H1 (cell line): ENCODE measurements around the gene GADL1. TPM values are rescaled to one million over a fixed set of nuclear protein-coding genes. Genes with fewer than 3 reads are reported as not detected.

Experiments used
- NRF1 ChIP-seq: IDR thresholded peaks from 2 replicates; pipeline ENCODE4 v1.6.1; 2011; ENCODE audit warnings: mild to moderate bottlenecking, low read depth, low read length, improper control_type of control experiment
- SP1 ChIP-seq: IDR thresholded peaks from 2 replicates; pipeline ENCODE4 v1.6.1; 2011; ENCODE audit warnings: low read depth, low read length
- polyA plus RNA-seq, 7 experiments: library from polyadenylated mRNA; depleted of rRNA in 3 of 7; stranded (reverse) in 5 of 7; unstranded in 2 of 7; fragments of >200 nt in 5 of 7; fragments of 200-250 nt in 2 of 7; gene quantifications; 1 replicate in 5 of 7; 2 replicates in 1 of 7; 4 replicates in 1 of 7; pipeline versions ENCODE4 v1.2.1 to v1.2.3, GENCODE V29; 2011 to 2013; ENCODE audit warnings: missing spikeins in 2 of 7, mixed read lengths in 2 of 7
- total RNA-seq: library from RNA; stranded (reverse); fragmentation: NEBNext Ultra II Directional; extraction: Animal tissue kit (Norgen Biotek cat#: 25700); gene quantifications from 2 replicates; pipeline ENCODE4 v1.2.1, GENCODE V29; 2021
- TF ChIP-seq, protein P1 (sequence below): fragments of 300-600 bp; sonication (generic); IDR thresholded peaks from 2 replicates; pipeline ENCODE4 v1.7.1; 2012; ENCODE audit warnings: low read length, moderate library complexity, mild to moderate bottlenecking, inconsistent platforms; ENCODE audit not compliant: insufficient replicate concordance

GADL1 gene
- total and polyA plus RNA-seq, 2 of the 8 experiments (the other 6 are each of a cell fraction or from before 2014, with no cell fraction given): 0.03 to 0.30 TPM

DNA sequence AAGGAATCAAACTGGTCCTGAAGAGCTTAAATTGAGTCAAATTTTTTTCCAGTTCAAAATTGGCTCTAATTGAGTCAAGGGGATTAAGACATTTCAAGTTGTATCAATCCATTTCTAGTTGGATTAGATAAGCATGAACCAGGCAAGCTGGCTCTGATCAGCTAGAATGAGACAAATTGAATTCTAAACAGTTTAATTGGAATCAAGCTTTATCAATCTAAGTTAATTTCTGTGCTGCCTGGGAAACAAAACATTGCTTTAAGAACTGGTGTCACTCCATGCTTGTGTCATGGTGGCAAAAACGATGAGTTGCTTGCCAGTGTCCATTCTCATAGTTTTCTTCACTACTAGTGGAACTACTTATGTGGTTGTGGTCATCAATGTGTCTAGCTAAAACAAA is 171.2 kb downstream of the GADL1 start (continued):
- TF ChIP-seq, protein P1, sequence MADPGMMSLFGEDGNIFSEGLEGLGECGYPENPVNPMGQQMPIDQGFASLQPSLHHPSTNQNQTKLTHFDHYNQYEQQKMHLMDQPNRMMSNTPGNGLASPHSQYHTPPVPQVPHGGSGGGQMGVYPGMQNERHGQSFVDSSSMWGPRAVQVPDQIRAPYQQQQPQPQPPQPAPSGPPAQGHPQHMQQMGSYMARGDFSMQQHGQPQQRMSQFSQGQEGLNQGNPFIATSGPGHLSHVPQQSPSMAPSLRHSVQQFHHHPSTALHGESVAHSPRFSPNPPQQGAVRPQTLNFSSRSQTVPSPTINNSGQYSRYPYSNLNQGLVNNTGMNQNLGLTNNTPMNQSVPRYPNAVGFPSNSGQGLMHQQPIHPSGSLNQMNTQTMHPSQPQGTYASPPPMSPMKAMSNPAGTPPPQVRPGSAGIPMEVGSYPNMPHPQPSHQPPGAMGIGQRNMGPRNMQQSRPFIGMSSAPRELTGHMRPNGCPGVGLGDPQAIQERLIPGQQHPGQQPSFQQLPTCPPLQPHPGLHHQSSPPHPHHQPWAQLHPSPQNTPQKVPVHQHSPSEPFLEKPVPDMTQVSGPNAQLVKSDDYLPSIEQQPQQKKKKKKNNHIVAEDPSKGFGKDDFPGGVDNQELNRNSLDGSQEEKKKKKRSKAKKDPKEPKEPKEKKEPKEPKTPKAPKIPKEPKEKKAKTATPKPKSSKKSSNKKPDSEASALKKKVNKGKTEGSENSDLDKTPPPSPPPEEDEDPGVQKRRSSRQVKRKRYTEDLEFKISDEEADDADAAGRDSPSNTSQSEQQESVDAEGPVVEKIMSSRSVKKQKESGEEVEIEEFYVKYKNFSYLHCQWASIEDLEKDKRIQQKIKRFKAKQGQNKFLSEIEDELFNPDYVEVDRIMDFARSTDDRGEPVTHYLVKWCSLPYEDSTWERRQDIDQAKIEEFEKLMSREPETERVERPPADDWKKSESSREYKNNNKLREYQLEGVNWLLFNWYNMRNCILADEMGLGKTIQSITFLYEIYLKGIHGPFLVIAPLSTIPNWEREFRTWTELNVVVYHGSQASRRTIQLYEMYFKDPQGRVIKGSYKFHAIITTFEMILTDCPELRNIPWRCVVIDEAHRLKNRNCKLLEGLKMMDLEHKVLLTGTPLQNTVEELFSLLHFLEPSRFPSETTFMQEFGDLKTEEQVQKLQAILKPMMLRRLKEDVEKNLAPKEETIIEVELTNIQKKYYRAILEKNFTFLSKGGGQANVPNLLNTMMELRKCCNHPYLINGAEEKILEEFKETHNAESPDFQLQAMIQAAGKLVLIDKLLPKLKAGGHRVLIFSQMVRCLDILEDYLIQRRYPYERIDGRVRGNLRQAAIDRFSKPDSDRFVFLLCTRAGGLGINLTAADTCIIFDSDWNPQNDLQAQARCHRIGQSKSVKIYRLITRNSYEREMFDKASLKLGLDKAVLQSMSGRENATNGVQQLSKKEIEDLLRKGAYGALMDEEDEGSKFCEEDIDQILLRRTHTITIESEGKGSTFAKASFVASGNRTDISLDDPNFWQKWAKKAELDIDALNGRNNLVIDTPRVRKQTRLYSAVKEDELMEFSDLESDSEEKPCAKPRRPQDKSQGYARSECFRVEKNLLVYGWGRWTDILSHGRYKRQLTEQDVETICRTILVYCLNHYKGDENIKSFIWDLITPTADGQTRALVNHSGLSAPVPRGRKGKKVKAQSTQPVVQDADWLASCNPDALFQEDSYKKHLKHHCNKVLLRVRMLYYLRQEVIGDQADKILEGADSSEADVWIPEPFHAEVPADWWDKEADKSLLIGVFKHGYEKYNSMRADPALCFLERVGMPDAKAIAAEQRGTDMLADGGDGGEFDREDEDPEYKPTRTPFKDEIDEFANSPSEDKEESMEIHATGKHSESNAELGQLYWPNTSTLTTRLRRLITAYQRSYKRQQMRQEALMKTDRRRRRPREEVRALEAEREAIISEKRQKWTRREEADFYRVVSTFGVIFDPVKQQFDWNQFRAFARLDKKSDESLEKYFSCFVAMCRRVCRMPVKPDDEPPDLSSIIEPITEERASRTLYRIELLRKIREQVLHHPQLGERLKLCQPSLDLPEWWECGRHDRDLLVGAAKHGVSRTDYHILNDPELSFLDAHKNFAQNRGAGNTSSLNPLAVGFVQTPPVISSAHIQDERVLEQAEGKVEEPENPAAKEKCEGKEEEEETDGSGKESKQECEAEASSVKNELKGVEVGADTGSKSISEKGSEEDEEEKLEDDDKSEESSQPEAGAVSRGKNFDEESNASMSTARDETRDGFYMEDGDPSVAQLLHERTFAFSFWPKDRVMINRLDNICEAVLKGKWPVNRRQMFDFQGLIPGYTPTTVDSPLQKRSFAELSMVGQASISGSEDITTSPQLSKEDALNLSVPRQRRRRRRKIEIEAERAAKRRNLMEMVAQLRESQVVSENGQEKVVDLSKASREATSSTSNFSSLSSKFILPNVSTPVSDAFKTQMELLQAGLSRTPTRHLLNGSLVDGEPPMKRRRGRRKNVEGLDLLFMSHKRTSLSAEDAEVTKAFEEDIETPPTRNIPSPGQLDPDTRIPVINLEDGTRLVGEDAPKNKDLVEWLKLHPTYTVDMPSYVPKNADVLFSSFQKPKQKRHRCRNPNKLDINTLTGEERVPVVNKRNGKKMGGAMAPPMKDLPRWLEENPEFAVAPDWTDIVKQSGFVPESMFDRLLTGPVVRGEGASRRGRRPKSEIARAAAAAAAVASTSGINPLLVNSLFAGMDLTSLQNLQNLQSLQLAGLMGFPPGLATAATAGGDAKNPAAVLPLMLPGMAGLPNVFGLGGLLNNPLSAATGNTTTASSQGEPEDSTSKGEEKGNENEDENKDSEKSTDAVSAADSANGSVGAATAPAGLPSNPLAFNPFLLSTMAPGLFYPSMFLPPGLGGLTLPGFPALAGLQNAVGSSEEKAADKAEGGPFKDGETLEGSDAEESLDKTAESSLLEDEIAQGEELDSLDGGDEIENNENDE: no peak
- TF ChIP-seq NRF1: no peak
- TF ChIP-seq SP1: no peak
